Activated CD4-positive, alpha-beta T cell treated with anti-CD3 and anti-CD28 coated beads for 48 hours (primary cell): ENCODE measurements around the gene HECTD4.
"Not testable (repeated sequence)": the region's sequence is repeated elsewhere in the genome, so short reads cannot be mapped to it uniquely, and the experiment has no call there.

ENCODE experiments used
- DNase-seq: peaks from one replicate; pipeline ENCODE4 v3.0.0-alpha.2; 2020

The HECTD4 gene

DNA sequence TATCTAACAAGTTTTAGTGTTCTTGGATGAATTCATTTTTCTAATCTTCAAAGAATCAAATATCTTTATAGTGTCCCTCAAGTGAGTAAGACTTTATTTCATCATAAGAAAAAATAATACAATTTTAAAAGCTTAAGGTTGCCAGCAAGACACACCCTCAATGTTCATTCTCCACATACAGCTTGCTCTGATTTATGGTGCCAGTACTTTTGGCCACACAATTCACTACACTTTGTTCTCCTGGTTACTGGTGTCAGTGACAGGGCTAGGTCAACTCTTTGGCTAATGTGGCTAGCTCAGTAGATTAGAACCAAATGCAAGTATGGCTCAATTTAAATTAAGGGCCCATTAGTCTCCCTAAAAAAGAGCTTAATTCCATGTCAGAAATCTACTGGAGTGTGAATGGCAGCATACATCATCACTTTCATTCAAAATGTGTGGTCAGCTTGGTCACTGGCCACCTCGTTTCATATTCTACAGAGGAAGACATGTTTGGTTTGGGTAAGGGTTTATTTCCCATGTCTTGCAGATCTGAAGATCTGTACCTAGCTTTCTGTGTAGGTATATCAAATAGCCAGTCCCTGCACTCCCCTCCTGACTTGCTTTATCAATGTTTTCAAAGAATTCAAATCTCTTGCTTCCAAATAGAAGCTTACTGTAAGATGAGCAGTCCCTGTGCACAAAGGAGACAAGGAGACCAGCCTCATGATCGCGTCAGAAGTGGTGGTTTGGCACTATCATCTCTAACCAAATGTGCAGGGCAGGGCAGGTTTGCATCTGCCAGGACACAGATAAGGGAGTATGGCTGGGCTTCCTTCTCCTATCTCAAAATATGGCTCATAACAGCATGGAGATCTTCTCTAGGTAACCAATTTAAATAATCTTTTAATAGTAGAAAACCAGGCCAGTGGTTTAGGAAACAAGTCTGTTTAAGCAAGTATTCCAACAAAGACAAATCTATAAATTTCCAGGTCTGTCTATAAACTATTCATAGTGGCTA lies 31.3 kb downstream of the HECTD4 start:
- DNase-seq: no peak

DNA sequence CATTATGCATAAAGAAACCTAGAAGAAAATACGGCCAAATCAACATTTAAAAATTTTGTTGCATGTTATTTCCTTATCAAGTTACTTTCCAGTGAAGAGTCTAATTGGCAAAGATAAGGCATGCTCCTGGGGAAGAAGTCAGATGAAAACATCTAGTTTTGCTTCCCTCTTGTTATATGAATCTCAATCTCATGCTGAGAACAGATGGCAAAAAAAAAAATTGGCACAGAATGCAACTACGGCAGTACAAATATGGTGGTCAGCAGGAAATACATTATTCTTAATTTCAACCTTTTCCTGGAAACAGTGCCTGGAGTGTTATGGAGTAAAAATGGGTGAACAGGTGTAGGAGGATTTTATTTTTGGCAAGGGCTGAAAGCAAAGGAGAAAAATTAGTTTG lies 32.8 kb downstream of the HECTD4 start:
- no peak for DNase-seq

DNA sequence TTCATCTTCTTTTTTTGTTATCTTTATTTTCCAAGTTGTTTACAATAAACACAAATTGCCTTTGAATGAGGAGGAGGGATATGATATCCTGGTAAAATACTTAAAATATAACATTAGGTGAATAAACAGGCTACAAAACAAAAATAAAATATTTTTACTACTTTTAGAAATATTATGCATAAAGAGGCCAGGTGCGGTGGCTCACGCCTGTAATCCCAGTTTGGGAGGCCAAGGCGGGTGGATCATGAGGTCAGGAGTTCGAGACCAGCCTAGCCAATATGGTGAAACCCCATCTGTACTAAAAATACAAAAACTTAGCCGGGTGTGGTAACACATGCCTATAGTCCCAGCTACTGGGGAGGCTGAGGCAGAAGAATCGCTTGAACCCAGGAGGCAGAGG lies 33.3 kb downstream of the HECTD4 start:
- DNase-seq: not testable (repeated sequence)

DNA sequence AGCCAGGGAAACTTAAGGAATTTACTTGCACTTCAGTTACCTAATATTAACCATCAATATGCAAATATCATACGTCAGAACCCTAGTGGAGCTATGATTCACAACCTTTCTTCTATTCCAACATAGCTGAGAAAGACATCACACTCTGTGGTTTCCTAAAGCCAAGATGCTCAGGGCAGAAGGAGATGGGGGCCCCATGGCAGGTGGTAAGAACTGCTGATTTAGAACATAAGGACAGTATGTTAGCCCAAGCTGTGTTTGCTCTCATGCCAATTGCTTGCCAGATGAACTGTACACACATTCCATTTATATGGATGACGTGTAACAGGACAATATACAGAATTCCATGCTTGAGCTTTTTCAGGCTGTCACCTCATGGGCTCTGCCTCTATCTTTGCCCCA lies 34.6 kb downstream of the HECTD4 start:
- peak; percentile 5 for DNase-seq

DNA sequence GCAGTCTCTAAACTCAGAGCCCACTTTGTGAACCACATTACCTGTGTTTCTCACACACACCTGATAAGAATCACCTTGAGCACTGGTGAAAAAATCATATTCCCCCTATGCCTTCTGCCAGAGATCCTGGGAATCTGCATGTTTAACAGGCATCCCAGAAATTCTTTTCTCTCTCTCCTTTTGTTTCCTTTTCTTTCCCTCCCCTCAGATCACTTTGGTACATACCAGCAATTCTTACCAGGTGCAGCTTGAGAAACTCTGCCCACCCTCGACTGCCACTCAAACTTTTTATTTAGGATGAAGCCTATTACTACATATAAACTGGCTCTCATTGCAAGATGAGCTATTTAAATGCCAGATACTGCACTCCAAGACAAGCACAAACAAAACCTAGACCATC lies 36.0 kb downstream of the HECTD4 start:
- no peak for DNase-seq

DNA sequence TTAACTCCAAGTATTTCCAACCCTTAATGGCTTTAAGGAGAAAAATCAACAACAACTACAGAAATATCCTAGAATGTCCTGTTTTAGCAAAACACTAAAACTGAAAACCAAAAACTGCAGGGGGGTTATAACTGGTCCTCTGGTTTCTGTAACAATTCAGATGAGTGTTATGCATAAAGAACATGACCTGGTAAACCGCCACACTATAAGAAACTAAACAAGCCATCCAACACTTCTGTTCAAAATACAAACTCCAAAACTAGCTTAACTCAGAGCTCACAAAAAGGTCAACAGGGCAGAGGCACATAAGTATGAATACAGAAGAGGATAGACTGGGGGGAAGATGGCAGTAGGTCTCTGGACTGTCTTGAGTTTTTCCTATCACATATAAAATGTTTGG lies 38.0 kb downstream of the HECTD4 start:
- DNase-seq: no peak

DNA sequence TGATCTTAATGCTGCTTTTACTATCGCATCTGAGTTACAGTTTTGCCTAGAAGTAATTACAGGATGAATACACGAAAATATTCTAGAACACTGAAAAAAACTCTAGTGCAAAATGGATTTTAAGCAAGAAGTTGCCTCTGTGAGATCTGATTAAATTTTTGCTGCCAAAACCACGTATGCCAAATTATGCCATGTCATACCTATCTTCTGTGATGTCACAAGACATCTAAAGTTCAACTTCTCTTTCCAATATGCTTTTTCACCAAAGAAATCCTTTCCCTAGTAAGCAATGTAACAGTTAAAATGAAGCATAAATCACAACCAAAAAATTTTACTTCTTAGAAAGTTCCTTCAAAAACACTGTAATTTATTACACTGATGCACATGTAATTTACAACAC lies 39.6 kb downstream of the HECTD4 start:
- no peak for DNase-seq

DNA sequence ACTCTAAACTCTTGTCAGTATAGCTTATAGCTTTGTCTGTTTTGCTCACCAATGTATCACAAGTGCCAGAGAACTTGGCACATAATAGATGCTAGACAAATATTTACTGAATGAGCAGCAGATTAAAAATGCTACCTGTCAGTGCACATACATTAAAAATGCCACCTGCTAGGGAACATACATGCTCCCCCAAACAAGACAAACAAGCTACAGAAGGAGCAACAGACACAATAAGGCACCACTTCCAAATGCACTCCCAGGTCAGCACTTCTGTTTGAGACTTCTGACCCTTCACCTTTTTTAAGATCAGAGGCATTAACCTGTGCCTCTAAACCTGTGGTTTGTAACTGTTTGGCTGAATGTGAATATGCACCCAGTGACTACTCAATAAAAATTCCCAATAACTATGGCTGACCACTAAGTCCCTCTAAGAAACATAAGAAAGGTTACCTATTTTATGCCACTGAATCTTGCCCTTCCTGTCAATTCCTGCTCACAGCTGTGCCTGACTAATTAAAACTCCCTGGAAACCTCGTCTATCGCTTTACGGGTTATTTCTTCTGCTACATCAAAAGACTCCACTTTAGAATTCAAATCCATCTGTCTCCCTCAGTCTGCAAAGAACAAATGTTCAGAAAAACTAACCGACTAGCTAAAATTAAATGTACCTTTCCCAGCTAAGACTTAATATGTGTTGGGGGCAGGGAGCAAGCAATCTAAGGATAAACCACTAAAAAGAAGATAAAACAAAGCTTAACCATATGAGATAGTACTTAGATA lies 41.0 kb downstream of the HECTD4 start:
- DNase-seq: no peak

DNA sequence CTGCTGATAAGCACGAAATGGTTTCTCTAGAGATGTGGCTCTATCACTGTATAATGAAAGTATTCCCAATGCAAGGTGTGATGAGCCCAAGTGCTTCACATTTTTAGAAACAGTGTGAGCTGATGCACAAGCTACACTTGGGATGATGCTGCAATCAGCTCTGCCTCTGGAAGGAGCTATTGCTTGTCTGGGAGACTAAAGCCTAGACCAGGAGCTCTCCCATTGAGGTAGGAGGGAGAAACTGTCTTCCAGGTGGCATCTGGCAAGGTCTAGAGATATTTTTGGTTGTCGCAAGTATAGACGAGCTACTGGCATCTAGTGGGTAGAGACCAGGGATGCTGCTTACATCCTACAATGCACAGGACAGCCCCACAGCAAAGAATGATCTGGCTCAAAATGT lies 42.0 kb downstream of the HECTD4 start:
- no peak for DNase-seq

DNA sequence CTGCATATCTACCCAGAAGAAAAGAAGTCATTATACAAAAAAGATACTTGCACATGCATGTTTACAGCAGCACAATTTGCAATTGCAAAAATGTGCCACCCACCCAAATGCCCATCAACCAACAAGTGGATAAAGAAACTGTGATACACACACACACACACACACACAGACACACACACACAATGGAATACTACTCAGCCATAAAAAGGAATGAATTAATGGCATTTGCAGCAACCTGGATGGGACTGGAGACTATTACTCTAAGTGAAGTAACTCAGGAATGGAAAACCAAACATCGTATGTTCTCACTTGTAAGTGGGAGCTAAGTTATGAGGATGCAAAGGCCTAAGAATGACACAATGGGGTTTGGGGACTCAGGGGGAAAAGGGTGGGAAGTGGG lies 47.2 kb downstream of the HECTD4 start:
- not testable (repeated sequence) for DNase-seq

DNA sequence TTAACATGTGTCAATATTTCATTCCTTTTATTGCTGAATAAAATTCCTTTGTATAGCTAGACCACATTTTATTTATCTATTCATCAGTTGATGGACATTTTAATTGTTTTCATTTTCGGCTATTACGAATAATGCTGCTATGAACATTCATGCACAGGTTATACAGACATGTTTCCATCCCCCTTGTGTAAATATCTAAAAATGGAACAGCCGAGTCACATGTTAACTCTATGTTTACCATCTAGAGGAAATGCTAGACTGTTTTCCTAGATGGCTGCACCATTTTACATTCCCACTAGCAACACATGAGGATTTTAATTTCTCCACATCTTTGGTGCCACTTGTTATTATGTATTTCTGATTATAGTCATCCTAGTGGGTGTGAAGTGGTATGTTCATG lies 49.2 kb downstream of the HECTD4 start:
- no peak for DNase-seq

DNA sequence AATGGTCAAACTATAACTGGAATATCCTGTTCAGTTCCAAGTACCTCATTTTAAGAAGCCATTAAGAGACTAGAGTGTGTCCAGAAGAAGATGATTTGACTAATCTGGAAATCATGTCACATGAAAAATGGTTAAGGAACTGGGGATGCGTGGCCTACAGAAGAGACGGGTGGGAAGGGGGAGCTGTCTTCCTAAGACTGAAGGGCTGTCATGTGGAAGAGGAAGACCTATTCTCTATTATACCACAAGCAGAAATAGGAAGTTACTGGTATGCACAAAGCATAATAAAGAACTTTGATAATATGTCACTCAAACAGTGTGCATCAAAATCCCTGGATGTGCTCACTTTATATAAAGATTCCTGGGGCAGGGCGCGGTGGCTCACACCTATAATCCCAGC lies 50.3 kb downstream of the HECTD4 start:
- no peak for DNase-seq

DNA sequence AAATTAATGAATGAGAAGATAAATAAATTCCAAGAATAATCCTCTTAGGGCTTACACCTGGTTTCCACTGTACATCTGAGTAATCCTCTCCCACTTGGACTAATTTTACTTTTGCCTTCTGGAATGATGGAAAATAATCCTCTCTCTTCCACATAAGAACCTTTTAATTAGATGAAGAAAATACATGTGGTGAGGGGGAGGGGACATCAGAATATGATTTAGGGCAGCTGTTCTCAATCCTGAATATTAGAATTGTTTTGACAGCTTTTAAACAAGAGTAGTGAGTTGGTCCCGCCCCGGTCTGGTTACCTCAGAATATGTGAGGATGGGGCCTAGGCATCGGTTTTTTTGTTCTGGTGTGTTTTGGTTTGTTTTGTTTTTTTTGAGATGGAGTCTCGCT lies 51.5 kb downstream of the HECTD4 start:
- no peak for DNase-seq

DNA sequence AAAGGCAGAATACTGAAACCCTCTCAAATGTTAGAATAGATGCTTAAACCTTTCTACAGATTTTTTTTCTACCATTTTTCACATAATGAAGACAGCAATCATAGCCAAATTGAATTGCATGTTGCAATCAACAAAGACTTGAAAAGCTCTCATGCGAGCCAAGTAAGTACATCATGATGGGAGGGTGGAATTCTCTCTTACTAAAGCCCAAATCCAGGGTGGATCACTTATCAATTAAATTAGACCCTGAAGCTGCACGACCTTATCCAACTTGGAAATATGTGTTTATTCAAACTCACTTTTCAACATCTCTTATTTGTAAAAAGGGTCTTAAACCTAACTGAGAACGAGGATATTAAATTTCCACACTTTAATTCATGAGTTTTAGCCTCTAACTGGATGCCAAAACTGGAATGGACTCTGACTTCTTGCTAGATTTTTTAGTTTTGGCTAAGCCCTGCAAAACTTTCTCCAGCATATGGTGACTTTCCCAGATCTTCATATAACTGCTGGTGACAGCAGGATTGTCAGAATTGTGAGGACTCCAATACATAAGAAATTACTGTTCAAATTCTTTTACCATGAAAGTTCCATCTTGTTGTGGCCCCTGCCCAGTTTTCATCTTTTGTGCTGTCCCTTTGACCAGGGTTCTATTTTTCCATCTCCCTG lies 53.6 kb downstream of the HECTD4 start:
- no peak for DNase-seq

DNA sequence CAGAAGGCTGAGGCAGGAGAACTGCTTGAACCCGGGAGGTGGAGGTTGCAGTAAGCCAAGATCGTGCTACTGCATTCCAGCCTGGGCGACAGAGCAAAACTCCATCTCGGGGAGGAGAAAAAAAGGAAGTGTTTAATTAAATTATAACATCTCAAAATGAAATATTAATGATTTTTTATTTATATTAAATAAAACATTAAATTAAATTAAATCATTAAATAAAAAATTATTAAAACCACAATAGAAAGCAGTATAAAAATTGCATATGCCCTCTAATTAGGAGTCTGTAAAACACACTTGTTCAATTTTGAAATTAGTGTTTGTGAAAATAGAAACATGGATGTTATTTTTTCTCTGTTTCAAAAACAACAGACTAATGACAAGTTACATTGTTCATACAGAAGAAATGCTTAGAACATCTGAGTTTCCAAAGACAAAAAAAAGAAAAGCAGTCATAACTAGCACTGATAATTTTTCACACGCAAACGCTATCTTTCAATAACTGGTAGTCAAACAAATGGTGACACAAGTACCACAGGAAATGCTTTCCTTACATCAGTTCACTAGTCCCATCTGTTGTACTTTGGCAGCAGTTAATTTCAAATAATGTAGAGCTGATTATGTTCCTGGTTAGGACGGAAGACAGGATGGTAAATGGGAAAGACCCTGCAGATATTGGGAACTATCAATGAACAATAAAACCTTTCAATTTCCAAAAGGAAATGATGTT lies 54.9 kb downstream of the HECTD4 start:
- DNase-seq: no peak

DNA sequence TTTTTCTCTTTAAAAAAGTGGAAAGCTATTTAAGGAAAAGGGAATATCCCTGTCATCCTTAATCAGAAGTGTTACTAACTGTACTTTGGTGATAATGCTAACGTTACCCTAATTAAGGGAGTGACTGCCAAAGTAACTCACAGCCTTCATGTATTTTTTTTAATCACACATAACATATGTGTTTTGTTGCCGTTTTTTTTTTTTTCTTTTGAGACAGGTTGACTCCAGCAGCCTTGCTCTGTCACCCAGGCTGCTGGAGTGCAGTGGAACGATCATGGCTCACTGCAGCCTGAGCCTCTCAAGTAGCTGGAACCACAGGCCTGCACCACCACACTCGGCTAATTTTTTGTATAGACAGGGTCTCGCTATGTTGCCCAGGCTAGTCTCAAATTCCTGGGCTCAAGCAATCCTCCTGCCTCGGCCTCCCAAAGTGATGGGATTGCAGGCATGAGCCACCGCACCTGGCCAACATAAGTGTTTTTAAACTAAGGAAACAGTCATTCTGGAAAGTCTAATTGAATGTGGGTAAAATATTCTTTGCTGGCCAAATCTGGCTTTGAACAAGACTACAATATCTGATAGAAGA lies 56.5 kb downstream of the HECTD4 start:
- no peak for DNase-seq

DNA sequence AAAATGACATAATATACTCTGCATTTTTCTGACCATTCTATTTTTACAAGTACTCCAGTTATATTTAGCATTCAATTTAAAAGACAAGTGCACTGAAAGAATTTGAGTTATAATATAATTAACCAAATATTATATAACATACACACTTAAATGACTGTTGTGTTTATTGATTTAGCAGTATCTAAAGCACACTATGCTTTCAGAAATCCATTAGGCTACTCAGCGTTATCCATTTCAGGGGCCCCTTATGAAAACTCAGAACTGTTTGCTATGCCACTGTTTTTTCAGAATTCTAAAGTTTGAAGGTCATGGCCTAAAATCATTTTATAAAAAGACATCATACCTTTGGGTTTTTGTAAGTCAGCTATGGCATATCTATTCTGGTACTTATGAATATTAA lies 57.1 kb downstream of the HECTD4 start:
- no peak for DNase-seq

DNA sequence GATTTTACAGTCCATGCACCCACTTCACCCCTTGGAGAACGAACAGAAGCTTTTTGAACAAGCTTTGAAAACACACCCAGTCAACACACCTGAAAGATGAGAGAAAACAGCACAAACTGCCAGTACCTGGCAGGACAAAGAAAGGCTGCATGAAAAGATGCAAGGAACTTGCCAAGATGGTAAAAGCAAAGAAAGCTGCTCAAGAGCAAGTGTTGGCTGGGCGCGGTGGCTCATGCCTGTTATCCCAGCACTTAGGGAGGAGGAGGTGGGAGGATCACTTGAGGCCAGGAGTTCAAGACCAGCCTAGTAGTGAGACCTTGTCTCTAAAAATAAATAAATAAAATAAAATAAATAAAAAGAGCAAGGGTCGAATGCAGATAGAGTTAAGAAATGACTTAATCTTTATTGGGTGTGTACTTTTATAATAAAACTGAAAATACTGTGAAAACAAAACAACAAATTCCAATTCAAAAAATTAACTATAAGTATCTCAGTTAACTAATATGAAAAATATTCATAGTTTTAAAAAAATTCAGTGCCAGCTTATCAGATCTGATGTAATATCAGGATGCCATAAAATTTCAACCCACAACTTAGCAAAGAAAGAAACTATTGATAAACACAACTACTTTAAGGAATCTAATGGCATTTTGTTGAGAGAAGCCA lies 59.2 kb downstream of the HECTD4 start:
- no peak for DNase-seq

DNA sequence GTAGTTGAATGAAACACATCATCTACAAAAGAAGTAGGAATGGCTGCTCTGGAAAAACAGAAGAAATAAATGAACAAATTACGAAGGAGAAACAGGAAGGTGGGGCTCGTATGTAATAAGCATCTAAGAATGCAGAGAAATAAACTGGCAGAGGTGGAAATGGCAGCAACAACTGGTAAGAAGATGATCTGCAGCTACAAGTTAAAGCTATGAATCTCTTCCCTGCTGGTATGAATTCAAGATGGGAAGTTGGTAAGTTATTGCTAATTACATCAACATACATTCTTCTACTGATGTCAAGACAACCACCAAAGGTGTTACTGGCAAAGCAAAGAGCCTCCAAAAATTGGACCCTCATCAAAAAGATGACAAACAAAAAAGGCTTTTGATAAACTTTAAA lies 59.8 kb downstream of the HECTD4 start:
- DNase-seq: no peak

DNA sequence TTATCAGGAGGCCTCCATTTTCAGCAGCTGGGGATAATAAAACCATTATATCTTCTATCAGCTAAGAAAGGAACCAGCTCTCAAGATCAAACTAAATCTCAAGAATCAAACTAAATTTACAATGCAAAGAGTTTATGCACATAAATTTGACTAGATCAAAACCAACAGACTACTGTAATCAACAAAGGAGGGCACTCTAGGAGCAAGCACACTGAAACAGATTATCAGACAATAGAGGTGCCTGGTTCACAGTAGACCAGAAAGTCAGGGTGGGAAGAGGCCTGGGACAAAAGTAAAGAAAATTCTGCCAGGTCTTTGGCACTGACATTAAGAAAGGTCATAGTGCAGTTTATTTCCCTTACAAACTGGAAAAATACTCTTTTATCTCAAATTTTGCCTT lies 61.0 kb downstream of the HECTD4 start:
- no peak for DNase-seq

DNA sequence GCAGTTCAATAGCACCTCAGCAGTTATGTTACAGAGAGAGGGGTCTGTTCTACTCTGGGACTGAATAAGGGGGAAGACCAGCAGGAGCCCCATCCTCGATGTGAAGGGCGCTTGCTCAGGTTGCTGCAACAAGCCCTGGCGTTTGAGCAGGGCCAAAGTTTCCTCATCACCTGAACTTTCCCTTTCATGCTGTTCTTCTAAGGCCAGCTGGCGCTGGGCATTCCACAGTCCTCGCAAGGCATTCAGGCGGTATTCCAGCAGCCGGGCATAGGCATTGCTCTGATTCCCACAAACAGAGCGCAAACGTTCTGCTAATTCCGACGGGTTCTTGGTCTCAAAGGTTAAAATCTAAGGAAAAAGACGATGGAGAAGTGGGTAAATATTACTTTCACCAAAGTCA lies 62.8 kb downstream of the HECTD4 start:
- DNase-seq: no peak

DNA sequence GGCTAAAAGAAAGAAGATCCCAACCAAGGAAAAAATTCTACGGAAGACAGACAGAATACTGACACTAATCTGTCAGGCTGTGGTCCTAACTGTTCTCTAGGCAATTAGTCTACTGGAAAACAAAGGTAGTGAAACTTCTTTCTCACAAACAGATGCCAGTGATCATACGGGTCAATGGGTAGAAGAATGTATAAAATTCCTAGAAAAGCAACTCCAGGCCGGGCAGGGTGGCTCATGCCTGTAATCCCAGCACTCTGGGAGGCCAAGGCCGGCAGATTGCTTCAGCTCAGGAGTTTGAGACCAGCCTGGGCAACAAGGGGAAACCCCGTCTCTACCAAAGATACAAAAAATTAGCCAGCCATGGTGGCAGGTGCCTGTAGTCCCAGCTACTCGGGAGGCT lies 64.8 kb downstream of the HECTD4 start:
- DNase-seq: no peak
